SIG-M5 (cell line): ENCODE data around the gene RUFY1.
"Not testable (repeated sequence)": the region's sequence is repeated elsewhere in the genome, so short reads cannot be mapped to it uniquely, and the experiment has no call there.

ENCODE experiments used
- DNase-seq: peaks from one replicate; lab custom pipeline; 2025; lab: John Stamatoyannopoulos, UW

The RUFY1 gene

GRCh38 chr5:179623003-179623905 lies 72.9 kb downstream of the RUFY1 start, which contains the start of gene HNRNPH1:
Gene HNRNPH1, minus strand, starts transcription at chr5:179623671. Its CDS starts 538 bp downstream, at chr5:179623133.
- peak; percentile 96 for DNase-seq

GRCh38 chr5:179623906-179624741 lies 73.8 kb downstream of the RUFY1 start:
- DNase-seq = peak; percentile 27

GRCh38 chr5:179624841-179625271 lies 74.5 kb downstream of the RUFY1 start:
- DNase-seq = no peak

GRCh38 chr5:179633501-179634369 lies 83.4 kb downstream of the RUFY1 start:
- DNase-seq = not testable (repeated sequence)

- DNase-seq = not testable (repeated sequence)
These were observed 84.2 kb downstream of the RUFY1 start for GRCh38 chr5:179634370-179635172.

- not testable (repeated sequence) for DNase-seq
These were observed 88.9 kb downstream of the RUFY1 start for GRCh38 chr5:179639296-179639695.

- DNase-seq = not testable (repeated sequence)
These were observed 91.4 kb downstream of the RUFY1 start for GRCh38 chr5:179641745-179642144.

- DNase-seq = not testable (repeated sequence)
These were observed 92.3 kb downstream of the RUFY1 start for GRCh38 chr5:179642626-179643025.

- not testable (repeated sequence) for DNase-seq
These were observed 93.0 kb downstream of the RUFY1 start for GRCh38 chr5:179643141-179643920.

- DNase-seq = not testable (repeated sequence)
These were observed 94.4 kb downstream of the RUFY1 start for GRCh38 chr5:179644766-179645165.

GRCh38 chr5:179648410-179648809 lies 98.1 kb downstream of the RUFY1 start:
- no peak for DNase-seq

GRCh38 chr5:179649166-179649703 lies 98.9 kb downstream of the RUFY1 start:
- DNase-seq = not testable (repeated sequence)

GRCh38 chr5:179650245-179650644 lies 99.9 kb downstream of the RUFY1 start:
- DNase-seq = not testable (repeated sequence)

- DNase-seq = not testable (repeated sequence)
These were observed 102.8 kb downstream of the RUFY1 start for GRCh38 chr5:179653135-179653534.

GRCh38 chr5:179657302-179658178 lies 107.2 kb downstream of the RUFY1 start:
- not testable (repeated sequence) for DNase-seq

GRCh38 chr5:179658179-179658856 lies 108.0 kb downstream of the RUFY1 start:
- DNase-seq = not testable (repeated sequence)
